ENCODE results near the gene THRB.
A peak's percentile ranks its signal among the peaks of the same experiment; 100 is the strongest.

Gene THRB

DNA sequence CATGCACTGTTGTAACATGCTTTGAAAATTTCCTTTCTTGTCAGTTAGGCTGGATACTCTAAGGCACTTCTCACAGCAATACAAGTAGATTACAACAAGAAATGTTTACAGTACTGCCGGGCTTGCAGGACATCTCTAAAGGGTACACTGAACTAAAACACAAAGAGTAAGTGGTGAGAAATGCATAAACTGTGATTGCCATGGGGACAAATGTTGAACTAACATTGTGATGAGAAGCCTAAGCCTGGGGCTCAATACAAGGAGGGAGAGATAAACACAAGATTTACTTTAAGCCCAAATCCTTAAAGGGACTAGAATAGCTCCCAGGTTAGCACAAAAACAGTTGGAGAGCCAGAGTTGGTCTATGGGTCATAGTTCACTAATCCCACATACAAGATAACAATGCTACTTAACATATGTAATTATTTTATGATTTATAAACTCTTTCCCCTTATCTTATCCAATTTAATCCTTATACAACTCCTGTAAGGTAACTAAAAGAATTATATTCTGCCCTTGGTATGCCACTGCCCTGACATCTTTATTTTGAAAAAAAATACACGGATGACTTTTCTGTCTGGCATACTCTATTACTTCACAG lies 126.9 kb downstream of the THRB start:
- no peak overlapping the region for H3K4me3 ChIP-seq (replicated peaks; ENCODE audit: low read depth, low read length)
- DNase-seq (ENCODE audit: low read depth), result no peak
- TF ChIP-seq, protein P1, sequence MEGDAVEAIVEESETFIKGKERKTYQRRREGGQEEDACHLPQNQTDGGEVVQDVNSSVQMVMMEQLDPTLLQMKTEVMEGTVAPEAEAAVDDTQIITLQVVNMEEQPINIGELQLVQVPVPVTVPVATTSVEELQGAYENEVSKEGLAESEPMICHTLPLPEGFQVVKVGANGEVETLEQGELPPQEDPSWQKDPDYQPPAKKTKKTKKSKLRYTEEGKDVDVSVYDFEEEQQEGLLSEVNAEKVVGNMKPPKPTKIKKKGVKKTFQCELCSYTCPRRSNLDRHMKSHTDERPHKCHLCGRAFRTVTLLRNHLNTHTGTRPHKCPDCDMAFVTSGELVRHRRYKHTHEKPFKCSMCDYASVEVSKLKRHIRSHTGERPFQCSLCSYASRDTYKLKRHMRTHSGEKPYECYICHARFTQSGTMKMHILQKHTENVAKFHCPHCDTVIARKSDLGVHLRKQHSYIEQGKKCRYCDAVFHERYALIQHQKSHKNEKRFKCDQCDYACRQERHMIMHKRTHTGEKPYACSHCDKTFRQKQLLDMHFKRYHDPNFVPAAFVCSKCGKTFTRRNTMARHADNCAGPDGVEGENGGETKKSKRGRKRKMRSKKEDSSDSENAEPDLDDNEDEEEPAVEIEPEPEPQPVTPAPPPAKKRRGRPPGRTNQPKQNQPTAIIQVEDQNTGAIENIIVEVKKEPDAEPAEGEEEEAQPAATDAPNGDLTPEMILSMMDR (IDR thresholded peaks at IDR 0.05; ENCODE audit: low read length, missing control alignments), result no peak

DNA sequence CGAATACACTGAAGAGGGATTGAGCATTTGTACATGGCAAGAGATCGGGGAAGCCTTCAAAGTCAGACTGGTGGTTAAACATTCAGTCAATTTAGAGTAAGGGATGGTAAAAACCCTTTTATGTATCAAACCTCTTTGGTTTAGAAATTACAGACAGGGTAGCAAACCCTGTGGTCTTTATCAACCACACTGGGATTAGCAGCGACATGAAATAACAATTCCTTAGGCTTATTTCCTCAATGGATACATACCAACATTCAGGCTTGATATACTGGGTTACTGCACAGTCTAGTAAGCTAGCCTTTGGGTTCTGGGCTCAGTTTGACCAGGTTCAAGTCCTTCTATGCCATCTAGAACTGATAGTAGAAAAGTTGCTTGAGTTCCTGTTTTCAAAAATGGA lies 127.4 kb downstream of the THRB start:
- TF ChIP-seq, protein P1 (IDR thresholded peaks at IDR 0.05; ENCODE audit: low read length, missing control alignments), result no peak
- no peak overlapping the region for H3K4me3 ChIP-seq (replicated peaks; ENCODE audit: low read depth, low read length)
- DNase-seq (ENCODE audit: low read depth), result no peak

DNA sequence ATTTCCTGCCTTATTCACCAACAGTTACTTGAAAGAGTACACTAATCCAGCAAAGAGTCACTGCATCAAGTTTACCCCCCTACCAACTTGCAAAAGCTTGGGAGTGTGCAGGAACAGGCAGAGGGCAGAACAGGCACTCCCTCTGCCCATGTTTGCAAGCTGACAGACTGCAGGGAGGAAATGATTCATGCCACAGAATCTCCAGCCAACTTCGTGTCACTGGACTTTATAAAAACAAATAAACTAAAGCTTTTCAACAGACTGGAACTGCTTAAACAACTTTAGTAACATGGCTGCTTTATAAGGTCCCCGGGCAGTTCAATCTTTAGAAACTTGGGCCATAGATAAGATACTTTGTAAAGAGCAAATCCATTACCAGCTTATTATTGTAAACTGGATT lies 129.5 kb downstream of the THRB start:
- peak; percentile 89 for DNase-seq (ENCODE audit: low read depth)
- TF ChIP-seq, protein P1 (IDR thresholded peaks at IDR 0.05; ENCODE audit: low read length, missing control alignments), result peak; percentile 13
- no peak overlapping the region for H3K4me3 ChIP-seq (replicated peaks; ENCODE audit: low read depth, low read length)

DNA sequence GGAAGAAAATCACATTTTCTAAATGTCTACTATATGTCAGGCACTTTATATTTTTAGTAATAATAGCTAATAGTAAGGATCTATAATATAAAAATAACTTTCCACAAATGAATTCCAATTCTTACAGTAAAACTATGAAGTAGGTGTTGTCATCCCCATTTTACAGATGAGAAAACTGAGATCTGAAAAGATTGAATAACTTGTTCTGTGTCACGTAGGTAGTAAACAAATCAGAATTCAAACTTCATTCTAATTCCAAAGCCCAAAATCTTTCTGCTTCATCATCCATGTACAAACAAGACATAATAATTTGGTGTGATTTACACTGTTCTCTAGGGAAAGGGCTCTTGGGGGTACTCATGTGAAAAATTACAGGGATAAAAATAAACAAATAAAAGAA lies 130.3 kb downstream of the THRB start:
- H3K4me3 ChIP-seq (replicated peaks; ENCODE audit: low read depth, low read length), result no peak overlapping the region
- TF ChIP-seq, protein P1 (IDR thresholded peaks at IDR 0.05; ENCODE audit: low read length, missing control alignments), result no peak
- DNase-seq (ENCODE audit: low read depth), result no peak

DNA sequence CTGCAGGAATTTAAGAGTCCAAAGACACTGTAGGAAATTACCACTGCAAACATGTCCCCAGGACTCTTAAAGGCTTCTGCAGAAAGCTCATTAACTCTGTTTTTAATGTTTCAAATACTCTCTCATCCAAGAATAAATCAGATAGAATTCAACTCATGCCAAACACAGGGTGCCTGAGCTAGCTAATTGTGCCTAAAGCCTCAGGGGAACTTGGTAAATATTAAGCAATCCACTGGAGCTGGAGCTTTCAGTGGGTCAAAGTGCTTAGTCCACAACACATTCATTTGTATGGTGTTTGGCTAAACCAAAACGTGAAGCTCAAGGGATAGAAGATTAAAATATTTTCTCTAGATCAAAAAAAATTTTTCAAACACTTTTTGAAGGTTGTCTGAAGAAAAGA lies 131.4 kb downstream of the THRB start:
- DNase-seq (ENCODE audit: low read depth), result peak; percentile 18
- TF ChIP-seq, protein P1 (IDR thresholded peaks at IDR 0.05; ENCODE audit: low read length, missing control alignments), result no peak

DNA sequence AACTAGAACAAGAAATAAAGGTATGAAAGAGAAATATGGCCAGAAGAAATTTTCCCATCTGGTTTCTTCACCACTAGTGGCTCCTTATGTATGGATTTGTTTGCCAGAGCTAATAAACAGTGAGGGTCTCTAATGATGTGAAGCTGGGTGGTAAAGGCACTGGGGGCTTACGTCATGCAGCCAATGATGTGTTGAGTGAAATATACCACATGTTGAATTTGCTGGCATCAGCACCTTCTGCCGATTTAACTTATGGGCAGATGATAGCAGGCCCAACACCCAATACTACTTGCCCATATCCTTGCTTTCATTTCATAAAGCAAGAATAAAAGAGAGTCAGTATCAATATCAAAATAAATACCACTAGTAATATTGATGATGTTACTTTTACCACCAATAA lies 133.0 kb downstream of the THRB start:
- TF ChIP-seq, protein P1 (IDR thresholded peaks at IDR 0.05; ENCODE audit: low read length, missing control alignments), result no peak
- no peak for DNase-seq (ENCODE audit: low read depth)
- no peak overlapping the region for H3K4me3 ChIP-seq (replicated peaks; ENCODE audit: low read depth, low read length)

More for the DNA sequence above, 131.4 kb downstream of the THRB start:
- H3K4me3 ChIP-seq (replicated peaks; ENCODE audit: low read depth, low read length), result no peak overlapping the region

DNA sequence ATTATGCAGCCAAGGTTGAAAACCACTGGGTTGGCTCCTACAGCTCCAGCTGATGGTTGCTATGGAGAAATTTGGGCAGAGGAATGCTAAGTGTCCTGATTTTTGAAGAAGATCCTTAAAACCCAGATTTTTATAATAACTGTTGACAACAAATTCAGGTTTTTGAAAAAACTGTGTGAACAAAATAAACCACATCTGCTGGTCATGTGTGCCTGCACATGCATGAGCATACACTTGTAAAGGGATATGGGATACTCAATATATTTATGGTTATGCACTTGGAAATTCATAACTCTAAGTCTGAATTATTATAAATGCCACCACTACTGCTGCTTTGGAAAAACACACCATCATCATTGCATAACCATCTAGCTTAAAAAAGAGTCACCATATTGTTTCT lies 133.7 kb downstream of the THRB start:
- no peak for DNase-seq (ENCODE audit: low read depth)
- H3K4me3 ChIP-seq (replicated peaks; ENCODE audit: low read depth, low read length), result no peak overlapping the region
- TF ChIP-seq, protein P1 (IDR thresholded peaks at IDR 0.05; ENCODE audit: low read length, missing control alignments), result no peak

Data from fibroblast of pulmonary artery (primary cell).